Fibroblast of mammary gland (primary cell): ENCODE results near the gene MLLT10.
"Not testable (repeated sequence)": the region's sequence is repeated elsewhere in the genome, so short reads cannot be mapped to it uniquely, and the experiment has no call there.

ENCODE experiments used
- DNase-seq: peaks from one replicate; pipeline ENCODE4 v3.0.0-alpha.2; 2010; ENCODE audit warnings: low read depth
- H3K4me3 ChIP-seq: 2 replicates; pipeline ENCODE4 v1.5.1; 2011; ENCODE audit warnings: low read depth, mild to moderate bottlenecking, low read length, moderate library complexity; ENCODE audit not compliant: control insufficient read depth
- TF ChIP-seq, protein P1 (sequence below): conservative IDR thresholded peaks from 2 replicates; pipeline ENCODE4 v1.5.1; 2011; ENCODE audit warnings: low read depth, low read length, inconsistent platforms; ENCODE audit not compliant: control insufficient read depth, insufficient read depth

Gene MLLT10

GRCh38 chr10:21603721-21604120 lies 69.7 kb downstream of the MLLT10 start:
- no peak overlapping the region for H3K4me3 ChIP-seq
- no peak for DNase-seq
- TF ChIP-seq, protein P1, sequence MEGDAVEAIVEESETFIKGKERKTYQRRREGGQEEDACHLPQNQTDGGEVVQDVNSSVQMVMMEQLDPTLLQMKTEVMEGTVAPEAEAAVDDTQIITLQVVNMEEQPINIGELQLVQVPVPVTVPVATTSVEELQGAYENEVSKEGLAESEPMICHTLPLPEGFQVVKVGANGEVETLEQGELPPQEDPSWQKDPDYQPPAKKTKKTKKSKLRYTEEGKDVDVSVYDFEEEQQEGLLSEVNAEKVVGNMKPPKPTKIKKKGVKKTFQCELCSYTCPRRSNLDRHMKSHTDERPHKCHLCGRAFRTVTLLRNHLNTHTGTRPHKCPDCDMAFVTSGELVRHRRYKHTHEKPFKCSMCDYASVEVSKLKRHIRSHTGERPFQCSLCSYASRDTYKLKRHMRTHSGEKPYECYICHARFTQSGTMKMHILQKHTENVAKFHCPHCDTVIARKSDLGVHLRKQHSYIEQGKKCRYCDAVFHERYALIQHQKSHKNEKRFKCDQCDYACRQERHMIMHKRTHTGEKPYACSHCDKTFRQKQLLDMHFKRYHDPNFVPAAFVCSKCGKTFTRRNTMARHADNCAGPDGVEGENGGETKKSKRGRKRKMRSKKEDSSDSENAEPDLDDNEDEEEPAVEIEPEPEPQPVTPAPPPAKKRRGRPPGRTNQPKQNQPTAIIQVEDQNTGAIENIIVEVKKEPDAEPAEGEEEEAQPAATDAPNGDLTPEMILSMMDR, result no peak

DNA sequence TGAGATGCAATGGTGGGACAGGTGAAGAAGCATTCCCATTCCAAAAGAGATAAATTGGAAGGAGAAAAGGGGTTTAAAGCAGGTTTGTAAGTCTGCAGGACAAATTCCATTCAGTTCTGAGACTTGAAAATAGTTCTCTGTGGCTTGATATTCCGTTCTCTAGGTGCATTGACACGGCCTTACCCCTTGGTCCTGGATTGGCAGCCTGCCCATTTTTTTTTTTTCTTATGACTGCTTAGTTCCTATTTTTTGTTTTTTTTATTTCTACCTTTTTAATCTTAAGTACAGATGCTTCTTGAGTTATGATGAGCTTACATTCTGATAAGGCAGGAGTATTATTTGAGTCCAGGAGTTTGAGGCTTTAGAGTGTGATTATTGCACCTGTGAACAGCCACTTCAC lies 70.6 kb downstream of the MLLT10 start:
- no peak for DNase-seq
- TF ChIP-seq, protein P1, result no peak
- H3K4me3 ChIP-seq, result no peak overlapping the region

- no peak overlapping the region for H3K4me3 ChIP-seq
- no peak for DNase-seq
- TF ChIP-seq, protein P1, result no peak
These were observed 73.9 kb downstream of the MLLT10 start for GRCh38 chr10:21607907-21608306.

DNA sequence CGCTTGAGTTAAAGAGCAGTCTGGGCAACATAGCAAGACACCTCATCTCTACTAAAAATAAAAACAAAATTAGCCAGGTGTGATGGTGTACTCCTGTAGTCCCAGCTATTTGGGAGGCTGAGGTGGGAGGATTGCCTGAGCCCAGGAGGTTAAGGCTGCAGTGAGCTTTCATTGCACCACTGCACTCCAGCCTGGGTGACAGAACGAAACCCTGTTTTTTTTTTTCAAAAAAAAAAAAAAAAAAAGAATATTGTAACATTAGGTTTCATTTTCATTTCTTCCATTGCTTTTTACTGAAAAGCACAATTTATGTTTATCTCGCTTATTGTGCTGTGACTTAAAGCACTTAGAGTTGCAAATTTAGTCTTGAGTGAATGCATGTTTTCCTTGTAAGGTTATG lies 80.0 kb downstream of the MLLT10 start:
- TF ChIP-seq, protein P1, result no peak
- no peak for DNase-seq
- no peak overlapping the region for H3K4me3 ChIP-seq

DNA sequence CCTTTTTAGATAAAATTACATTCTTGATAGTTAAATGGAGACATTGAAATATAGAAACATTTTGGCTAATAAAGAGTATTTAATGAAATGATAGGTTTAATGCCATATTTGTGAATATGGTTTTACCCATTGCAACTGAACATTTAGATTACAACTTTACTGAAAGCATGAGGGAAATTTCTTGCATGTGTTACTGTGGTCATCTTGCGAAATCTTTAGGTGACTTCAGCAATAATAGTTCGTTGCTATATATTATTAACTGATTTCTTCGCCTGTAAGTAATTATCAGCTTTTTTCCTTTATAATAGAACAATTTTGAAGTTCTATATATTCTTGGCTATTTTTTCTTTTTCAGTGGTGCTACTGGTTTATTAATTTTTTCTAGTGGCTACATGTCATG lies 83.2 kb downstream of the MLLT10 start:
- peak; percentile 25 for DNase-seq
- no peak overlapping the region for H3K4me3 ChIP-seq
- TF ChIP-seq, protein P1, result no peak

DNA sequence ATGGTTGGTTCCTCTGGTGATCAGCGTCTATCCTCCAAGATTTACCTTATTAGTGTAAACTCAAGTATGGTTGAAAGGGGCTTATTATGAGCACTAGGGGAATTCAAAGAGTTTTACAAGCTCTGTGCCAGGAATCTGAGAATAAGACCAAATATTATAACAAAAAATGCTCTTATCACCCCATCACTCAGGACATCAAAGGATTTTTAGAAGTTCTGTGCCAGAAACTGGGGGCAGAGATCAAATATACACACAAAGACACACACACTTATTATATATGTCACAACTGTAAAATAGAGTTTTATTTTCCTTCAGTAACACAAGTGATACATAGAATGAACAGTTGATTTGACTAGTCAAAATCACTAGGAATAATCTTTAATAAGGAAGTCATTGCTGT lies 89.3 kb downstream of the MLLT10 start:
- TF ChIP-seq, protein P1, result no peak
- no peak for DNase-seq
- no peak overlapping the region for H3K4me3 ChIP-seq

- not testable (repeated sequence) for H3K4me3 ChIP-seq, DNase-seq
These were observed 90.4 kb downstream of the MLLT10 start for GRCh38 chr10:21624421-21624820.
